PC-3 (cell line): Measurements from ENCODE around the gene BMP8B.
"Not testable (repeated sequence)": the region's sequence is repeated elsewhere in the genome, so short reads cannot be mapped to it uniquely, and the experiment has no call there.

Experiments
- CTCF ChIP-seq: fragments of 300-600 bp; sonication (generic); conservative IDR thresholded peaks from 2 replicates; pipeline ENCODE4 v1.5.1; 2017; ENCODE audit warnings: antibody characterized with exemption, low read depth, mild to moderate bottlenecking, low read length
- EZH2 ChIP-seq: fragments of 300-600 bp; sonication (generic); IDR thresholded peaks from one replicate; pipeline ENCODE4 v1.6.1; 2017; ENCODE audit warnings: antibody characterized with exemption, mild to moderate bottlenecking, low read length; ENCODE audit not compliant: unreplicated experiment
- EZH2phosphoT487 ChIP-seq: fragments of 300-600 bp; sonication (generic); IDR thresholded peaks from 2 replicates; pipeline ENCODE4 v1.6.1; 2018; ENCODE audit warnings: mild to moderate bottlenecking, antibody characterized with exemption, low read length, borderline replicate concordance

GRCh38 chr1:39775676-39776399 is 12.8 kb downstream of the BMP8B start:
- not testable (repeated sequence) for TF ChIP-seq CTCF, EZH2, EZH2phosphoT487
